GM18507 (cell line): Measurements from ENCODE around the gene WNT2.

Source experiments
- DNase-seq: peaks from one replicate; pipeline ENCODE4 v3.0.0; 2011; ENCODE audit warnings: low read depth; ENCODE audit not compliant: insufficient read length; ENCODE audit errors: extremely low spot score
- FAIRE-seq: peaks from 2 replicates; lab custom pipeline; 2011; peaks lifted over from hg19 to GRCh38; lab: Jason Lieb, UNC

Gene WNT2

GRCh38 chr7:117322741-117323304, at the start of gene WNT2:
Gene WNT2 (minus strand): TSS chr7:117323058. CDS start chr7:117322989, 69 bp downstream.
- FAIRE-seq (no peak), DNase-seq (no peak)

- FAIRE-seq (no peak), DNase-seq (no peak)
Measured at GRCh38 chr7:117372073-117372472, 49.2 kb upstream of the WNT2 start.

GRCh38 chr7:117364339-117365080, 41.7 kb upstream of the WNT2 start:
- FAIRE-seq, result no peak
- no peak for DNase-seq

- FAIRE-seq (no peak), DNase-seq (no peak)
Measured at GRCh38 chr7:117362294-117362888, 39.5 kb upstream of the WNT2 start.

- no peak for FAIRE-seq
- no peak for DNase-seq
Measured at GRCh38 chr7:117350027-117350426, 27.2 kb upstream of the WNT2 start.

GRCh38 chr7:117349570-117349969, 26.7 kb upstream of the WNT2 start:
- no peak for FAIRE-seq
- DNase-seq, result no peak

- DNase-seq (no peak), FAIRE-seq (peak; percentile 90)
Measured at GRCh38 chr7:117347962-117348672, 25.3 kb upstream of the WNT2 start.

- DNase-seq (no peak), FAIRE-seq (peak; percentile 21)
Measured at GRCh38 chr7:117347480-117347879, 24.6 kb upstream of the WNT2 start.

GRCh38 chr7:117346161-117346560, 23.3 kb upstream of the WNT2 start:
- DNase-seq (no peak), FAIRE-seq (no peak)

GRCh38 chr7:117338020-117338419, 15.2 kb upstream of the WNT2 start:
- DNase-seq, result no peak
- FAIRE-seq, result no peak

- FAIRE-seq (no peak), DNase-seq (no peak)
Measured at GRCh38 chr7:117333168-117333567, 10.3 kb upstream of the WNT2 start.

GRCh38 chr7:117332031-117332430, 9.2 kb upstream of the WNT2 start:
- DNase-seq, result no peak
- FAIRE-seq, result no peak

- FAIRE-seq (no peak), DNase-seq (no peak)
Measured at GRCh38 chr7:117325836-117326235, 3.0 kb upstream of the WNT2 start.

- FAIRE-seq (no peak), DNase-seq (no peak)
Measured at GRCh38 chr7:117324960-117325359, 2.1 kb upstream of the WNT2 start.

GRCh38 chr7:117323851-117324711, 1.2 kb upstream of the WNT2 start:
- FAIRE-seq (no peak), DNase-seq (no peak)

- no peak for FAIRE-seq
- DNase-seq, result no peak
Measured at GRCh38 chr7:117323305-117323850, 520 bp upstream of the WNT2 start.

GRCh38 chr7:117320523-117320922, 2.3 kb downstream of the WNT2 start:
- DNase-seq (no peak), FAIRE-seq (no peak)

- no peak for FAIRE-seq
- DNase-seq, result no peak
Measured at GRCh38 chr7:117319181-117319580, 3.7 kb downstream of the WNT2 start.

GRCh38 chr7:117313582-117313981, 9.3 kb downstream of the WNT2 start:
- no peak for DNase-seq
- FAIRE-seq, result no peak
